Activated naive CD4-positive, alpha-beta T cell treated with Interleukin-2 at 50 U/mL for 16 hours (primary cell): ENCODE measurements around the gene CTNNA2.

Experiments
- DNase-seq: peaks from one replicate; pipeline ENCODE4 v3.0.0-alpha.2; 2020

The CTNNA2 gene

GRCh38 chr2:80363330-80363729, 850.5 kb downstream of the CTNNA2 start:
- DNase-seq, result no peak

- no peak for DNase-seq
Measured at GRCh38 chr2:80363791-80364349, 851.0 kb downstream of the CTNNA2 start.

- no peak for DNase-seq
Measured at GRCh38 chr2:80364524-80365212, 851.8 kb downstream of the CTNNA2 start.

GRCh38 chr2:80365762-80366161, 852.9 kb downstream of the CTNNA2 start:
- DNase-seq, result no peak

GRCh38 chr2:80370375-80371009, 857.6 kb downstream of the CTNNA2 start:
- DNase-seq, result no peak

DNA sequence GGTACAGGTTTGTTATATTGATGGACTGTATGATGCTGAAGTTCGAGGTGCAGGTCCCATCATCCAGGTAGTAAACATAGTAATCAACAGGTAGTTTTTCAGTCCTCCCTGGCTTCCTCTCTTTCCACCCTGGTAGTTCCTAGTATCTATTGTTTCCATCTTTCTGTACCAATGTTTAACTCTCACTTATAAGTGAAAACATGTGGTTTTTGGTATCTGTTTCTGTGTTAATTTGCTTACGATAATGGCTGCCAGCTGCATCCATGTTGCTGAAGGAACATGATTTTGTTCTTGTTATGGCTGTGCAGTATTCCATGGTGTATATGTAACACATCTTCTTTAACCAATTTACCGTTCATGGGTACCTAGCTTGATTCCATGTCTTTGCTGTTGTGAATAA, 861.3 kb downstream of the CTNNA2 start:
- DNase-seq, result no peak

DNA sequence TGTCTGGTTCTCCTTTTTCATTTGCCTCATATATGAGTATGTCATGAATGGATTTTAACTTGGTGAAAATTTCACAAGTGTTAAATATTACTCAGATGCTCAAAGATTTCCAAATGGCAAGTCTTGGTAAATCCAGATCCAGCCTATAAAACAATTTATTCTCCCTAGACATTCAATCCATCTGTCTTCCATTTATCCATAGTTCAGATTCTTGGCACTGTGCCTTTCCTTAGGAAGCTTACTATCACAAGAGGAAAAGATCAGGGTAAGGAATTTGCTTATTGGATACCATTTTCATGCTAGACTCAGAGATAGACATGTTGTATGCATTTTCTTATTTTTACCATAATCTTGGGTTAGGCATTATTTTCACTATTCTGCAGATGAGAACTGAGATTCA, 864.2 kb downstream of the CTNNA2 start:
- DNase-seq, result no peak

- no peak for DNase-seq
Measured at GRCh38 chr2:80380736-80381135, 867.9 kb downstream of the CTNNA2 start.

GRCh38 chr2:80381666-80382065, 868.8 kb downstream of the CTNNA2 start:
- no peak for DNase-seq

- DNase-seq, result no peak
Measured at GRCh38 chr2:80392441-80392840, 879.6 kb downstream of the CTNNA2 start.

- no peak for DNase-seq
Measured at GRCh38 chr2:80393991-80394390, 881.1 kb downstream of the CTNNA2 start.

DNA sequence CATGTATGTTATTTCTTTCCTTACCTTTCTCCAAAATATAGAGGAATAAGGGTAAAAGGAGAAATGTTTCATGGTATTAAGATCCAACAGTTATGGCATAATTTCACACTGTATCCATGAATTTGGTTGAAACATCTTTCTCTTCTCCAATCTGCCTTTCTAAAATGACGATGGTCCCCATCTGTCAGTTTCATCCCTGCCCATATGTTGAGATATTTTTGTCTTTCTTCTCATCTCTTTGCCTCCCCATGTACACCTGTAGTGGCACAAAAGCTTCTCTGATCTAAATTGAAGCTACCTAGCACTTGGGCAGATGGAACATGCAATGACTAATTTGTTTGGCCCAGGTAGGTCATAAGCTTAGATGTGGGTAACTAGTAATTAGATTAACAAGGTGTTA, 882.4 kb downstream of the CTNNA2 start:
- DNase-seq, result no peak

DNA sequence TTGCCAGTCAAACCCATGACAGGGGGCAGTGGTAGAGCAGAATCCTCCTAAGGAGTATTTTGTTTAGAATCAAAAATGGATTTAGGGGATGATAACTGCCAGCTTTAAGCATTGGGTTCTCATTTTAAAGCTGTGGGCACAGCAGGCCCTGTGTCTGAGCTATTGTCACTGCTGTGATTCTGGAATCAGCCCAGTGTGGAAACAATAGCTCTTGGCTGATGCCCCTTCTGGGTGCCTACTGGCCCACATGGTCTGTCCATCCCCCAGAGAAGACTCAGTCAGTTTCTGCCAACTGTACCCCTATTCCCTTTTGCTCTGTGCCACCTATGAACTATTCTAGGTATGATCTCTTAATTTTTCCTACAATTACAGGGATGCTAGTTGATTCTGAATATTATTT, 883.4 kb downstream of the CTNNA2 start:
- DNase-seq, result no peak

DNA sequence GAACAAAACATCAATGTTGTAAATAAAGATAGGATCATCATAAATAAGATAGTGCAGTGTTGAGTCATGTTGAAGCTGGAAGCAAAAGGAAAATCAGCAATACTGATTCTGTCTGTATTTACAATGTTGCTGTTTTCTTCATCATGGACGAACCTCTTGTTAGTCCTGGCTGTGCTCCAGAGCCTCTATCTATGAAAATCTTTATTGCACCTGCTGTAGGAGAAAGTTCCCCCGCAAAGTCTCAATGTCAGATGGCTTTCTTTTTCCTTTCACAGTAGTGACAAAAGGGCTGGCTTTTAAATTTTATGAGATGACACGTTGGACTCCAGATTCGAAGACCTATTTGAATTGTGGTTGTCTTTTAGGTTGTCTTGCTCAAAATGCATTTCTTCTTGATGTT, 890.2 kb downstream of the CTNNA2 start:
- no peak for DNase-seq

DNA sequence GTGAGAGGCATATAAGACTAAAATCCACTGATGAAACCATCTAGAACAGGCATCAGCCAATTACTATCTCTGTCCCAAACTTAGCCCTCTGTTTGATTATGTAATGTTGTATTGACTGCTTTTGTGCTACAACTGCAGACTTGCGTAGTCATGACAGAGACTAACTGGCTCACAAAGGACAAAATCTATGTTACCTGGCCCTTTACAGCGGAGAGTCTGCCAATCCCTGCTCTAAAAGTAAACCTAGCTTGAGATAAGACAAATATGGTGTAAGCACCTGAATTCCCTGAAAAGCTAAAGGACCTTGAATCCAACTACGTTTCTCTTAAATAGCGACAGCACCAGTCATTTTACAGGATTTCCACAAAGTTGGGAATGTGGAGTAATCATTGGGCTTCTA, 894.5 kb downstream of the CTNNA2 start:
- DNase-seq, result no peak

DNA sequence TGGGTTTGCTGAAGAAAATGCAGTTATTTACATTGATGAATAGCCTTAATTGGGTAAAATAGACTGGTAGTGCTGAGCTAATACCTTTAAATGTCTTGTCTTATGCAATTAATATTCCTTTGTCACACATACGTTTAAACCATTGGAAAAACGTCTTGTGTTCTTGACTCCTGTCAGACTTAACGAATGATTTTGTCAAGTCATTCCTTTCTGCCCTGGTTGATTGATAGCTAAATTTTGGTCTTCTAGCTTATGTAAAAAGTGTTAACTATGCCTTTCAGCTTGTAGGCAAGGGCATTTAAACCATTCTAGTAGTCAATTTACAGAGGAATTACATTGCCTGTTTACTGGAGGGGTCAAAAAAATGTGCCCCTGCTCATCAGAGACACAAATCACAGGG, 897.5 kb downstream of the CTNNA2 start:
- no peak for DNase-seq

DNA sequence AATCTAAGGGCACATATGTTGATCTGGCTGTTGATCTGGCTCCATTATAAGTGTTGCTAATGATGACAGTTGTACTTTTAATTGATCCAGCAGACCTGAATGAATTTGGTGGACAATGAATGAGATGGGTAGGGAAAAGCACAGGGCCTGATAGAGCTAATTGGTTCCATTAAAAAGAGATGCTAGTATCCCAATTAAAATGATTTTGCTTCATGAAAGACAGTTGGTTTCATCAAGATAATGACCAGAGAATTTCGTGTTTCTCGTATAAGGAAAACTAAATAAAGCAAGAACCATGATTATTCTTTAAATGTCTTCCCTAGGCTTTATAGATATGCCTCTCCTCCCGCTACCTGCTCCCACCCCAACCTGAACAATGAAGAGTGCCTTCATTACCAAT, 900.3 kb downstream of the CTNNA2 start:
- no peak for DNase-seq

GRCh38 chr2:80417737-80418136, 904.9 kb downstream of the CTNNA2 start:
- no peak for DNase-seq

DNA sequence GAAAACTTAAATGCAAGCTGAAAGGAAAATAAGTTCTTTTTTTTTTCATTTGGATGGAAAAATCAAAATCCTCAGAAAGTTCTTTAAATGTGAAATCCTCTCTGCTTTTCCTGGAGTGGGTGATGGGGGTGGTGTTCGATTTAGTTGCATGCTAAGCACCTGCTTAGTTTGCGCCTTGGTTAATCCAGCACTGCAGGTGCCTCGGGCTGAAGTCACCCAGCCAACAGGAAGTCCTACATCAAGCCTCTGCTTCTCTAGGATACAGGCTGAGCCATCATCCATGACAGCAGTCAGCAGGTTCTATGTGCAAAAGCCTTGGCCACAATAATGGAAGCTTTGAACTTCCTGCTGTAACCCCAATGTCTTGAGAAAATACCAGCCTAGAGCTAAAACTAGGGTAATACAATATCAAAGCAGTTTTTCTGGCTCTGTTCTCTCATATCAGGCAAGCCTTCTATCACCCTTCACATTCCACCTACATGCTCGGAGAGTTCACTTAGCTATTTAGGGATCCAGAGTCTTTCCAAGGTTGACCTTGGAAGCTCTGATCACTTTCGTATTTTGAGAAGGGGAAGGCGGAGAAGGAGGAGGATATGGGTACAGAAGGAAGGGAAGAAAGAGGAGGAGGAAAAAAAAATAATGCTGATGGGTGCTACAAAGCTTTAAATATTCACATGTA, 907.8 kb downstream of the CTNNA2 start:
- no peak for DNase-seq

DNA sequence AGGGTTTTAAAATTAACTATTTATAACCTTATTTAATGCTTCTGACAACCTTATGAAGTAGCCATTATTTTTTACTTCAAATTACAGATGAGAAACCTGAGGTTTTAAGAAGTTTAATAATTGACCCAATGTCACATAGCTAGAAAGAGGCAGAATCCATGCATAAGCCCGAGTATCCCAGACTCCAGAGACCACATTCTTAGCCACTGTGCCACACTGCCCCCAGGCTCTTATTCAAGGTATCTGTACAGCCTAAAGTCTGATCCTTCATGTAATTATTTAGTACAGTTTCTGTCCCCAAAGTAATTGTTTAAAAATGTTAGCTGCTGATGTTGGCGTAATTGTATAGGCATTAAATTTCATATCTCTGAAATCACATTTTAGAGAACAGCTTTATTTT, 916.4 kb downstream of the CTNNA2 start:
- no peak for DNase-seq

DNA sequence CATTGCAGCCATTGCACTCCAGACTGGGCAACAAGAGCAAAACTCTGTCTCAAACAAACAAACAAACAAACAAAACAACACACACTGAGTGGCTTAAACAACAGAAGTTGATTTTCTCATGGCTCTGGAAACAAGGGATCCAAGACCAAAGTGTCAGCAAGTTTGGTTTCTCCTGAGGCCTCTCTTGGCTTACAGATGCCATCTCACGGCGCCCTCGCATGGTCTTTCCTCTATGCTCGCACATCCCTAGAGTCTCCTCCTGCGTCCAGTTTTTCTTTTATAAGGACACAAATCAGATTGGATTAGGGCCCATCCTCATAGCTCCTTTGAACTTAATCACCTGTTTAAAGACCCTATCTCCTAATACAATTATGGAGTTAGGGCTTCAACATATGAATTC, 925.1 kb downstream of the CTNNA2 start:
- DNase-seq, result no peak

GRCh38 chr2:80438686-80439085, 925.8 kb downstream of the CTNNA2 start:
- no peak for DNase-seq

GRCh38 chr2:80454628-80455027, 941.8 kb downstream of the CTNNA2 start:
- DNase-seq, result no peak

DNA sequence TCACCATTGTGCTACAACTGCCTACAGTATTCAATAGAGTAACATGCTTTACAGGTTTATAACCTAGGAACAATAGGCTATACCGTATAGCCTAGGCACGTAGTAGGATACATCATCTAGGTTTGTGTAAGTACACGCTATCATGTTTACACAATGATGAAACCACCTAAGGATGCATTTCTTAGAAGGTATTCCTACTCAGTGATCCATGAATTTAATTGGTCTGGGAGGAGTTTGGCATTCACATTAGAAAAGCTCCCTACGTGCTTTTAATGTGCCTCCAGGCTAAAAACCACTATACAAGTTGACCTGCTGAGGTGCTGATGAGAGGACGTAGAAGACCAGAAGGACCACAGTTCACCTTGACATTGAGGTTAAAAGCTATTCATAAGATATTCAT, 946.2 kb downstream of the CTNNA2 start:
- DNase-seq, result no peak
